ENCODE results near the gene MBD6. TPM values are rescaled to one million over a fixed set of nuclear protein-coding genes. Genes with fewer than 3 reads are reported as not detected.

The MBD6 gene
- polyA plus RNA-seq, 3 donors, result 2.4 to 47.7 (median 2.6) TPM

DNA sequence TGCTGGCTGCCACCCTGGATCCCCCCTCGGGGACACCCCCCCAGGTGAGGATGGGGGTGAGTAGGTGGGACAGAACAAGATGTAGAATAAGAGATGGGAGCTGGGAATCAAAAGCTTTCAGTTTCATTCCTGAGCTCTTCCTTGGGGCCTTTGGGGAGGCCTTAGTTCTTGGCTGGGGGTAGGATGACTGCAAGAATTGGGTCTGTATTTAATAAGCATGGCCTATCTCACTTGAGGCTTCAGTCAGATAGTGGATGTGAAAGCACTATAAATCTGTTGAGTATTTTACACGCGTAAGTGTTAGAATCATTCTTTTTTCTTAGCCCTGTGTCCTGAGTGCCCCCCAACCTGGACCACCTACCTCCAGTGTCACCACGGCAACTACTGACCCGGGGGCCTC lies 4.6 kb downstream of the MBD6 start:
- Mint-ChIP-seq H3K9me3 (peaks cover 0 to 2% (median 0%) of the 10 kb centered on the region in 7 donors), H3K4me3 (no peak overlapping the region), H3K36me3 (peaks cover 62 to 82% of the 10 kb centered on the region in 2 donors), H3K4me1 (peaks cover 18% of the 10 kb centered on the region), H3K27me3 (ENCODE audit: low read depth in 3 of 3) (no peaks in the 10 kb centered on the region), H3K27ac (peak overlapping the region in 6 of 7 donors; percentile 20 to 71 (median 56))
- Histone ChIP-seq H3K9me3 (replicated peaks in 1 of 2; ENCODE audit: control insufficient read depth in 1 of 2, insufficient read depth in 1 of 2, low read length in 2 of 2) (no peaks in the 10 kb centered on the region), H3K4me3 (replicated peaks in 1 of 3; ENCODE audit: low read depth in 2 of 3, low read length in 3 of 3) (no peak overlapping the region), H4K20me1 (ENCODE audit: insufficient read depth, low read length) (peaks cover 81% of the 10 kb centered on the region), H3K9ac (ENCODE audit: insufficient read depth, low read length, poor library complexity, severe bottlenecking) (peak overlapping the region; percentile 21), H3K4me2 (replicated peaks; ENCODE audit: extremely low read depth, low read length, poor library complexity, severe bottlenecking) (no peak overlapping the region), H2AFZ (ENCODE audit: insufficient read depth, low read depth, low read length, poor library complexity, severe bottlenecking) (no peak overlapping the region), H3K79me2 (ENCODE audit: insufficient read depth, low read length) (peaks cover 46% of the 10 kb centered on the region), H3K4me1 (ENCODE audit: control insufficient read depth in 1 of 2, insufficient read depth in 2 of 2, low read length in 2 of 2) (peaks cover 18 to 26% of the 10 kb centered on the region in 2 donors), H3K27me3 (ENCODE audit: control insufficient read depth in 2 of 2, insufficient read depth in 2 of 2, low read length in 2 of 2) (no peaks in the 10 kb centered on the region), H3K27ac (ENCODE audit: low read depth in 1 of 2, low read length in 2 of 2) (peak overlapping the region in 1 of 2 donors; percentile 56), H3K36me3 (replicated peaks in 1 of 2; ENCODE audit: control insufficient read depth in 1 of 2, insufficient read depth in 2 of 2, low read length in 2 of 2) (peaks cover 79% of the 10 kb centered on the region in 2 donors)
- DNase-seq, result no peak
- TF ChIP-seq, protein P1, sequence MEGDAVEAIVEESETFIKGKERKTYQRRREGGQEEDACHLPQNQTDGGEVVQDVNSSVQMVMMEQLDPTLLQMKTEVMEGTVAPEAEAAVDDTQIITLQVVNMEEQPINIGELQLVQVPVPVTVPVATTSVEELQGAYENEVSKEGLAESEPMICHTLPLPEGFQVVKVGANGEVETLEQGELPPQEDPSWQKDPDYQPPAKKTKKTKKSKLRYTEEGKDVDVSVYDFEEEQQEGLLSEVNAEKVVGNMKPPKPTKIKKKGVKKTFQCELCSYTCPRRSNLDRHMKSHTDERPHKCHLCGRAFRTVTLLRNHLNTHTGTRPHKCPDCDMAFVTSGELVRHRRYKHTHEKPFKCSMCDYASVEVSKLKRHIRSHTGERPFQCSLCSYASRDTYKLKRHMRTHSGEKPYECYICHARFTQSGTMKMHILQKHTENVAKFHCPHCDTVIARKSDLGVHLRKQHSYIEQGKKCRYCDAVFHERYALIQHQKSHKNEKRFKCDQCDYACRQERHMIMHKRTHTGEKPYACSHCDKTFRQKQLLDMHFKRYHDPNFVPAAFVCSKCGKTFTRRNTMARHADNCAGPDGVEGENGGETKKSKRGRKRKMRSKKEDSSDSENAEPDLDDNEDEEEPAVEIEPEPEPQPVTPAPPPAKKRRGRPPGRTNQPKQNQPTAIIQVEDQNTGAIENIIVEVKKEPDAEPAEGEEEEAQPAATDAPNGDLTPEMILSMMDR (IDR thresholded peaks at IDR 0.05), result no peak
- intact Hi-C loops (cut with micrococcal nuclease), result no loop called here
- WGBS (ENCODE audit: insufficient coverage), result no CpG with 5 or more reads among the region's 5 CpGs

DNA sequence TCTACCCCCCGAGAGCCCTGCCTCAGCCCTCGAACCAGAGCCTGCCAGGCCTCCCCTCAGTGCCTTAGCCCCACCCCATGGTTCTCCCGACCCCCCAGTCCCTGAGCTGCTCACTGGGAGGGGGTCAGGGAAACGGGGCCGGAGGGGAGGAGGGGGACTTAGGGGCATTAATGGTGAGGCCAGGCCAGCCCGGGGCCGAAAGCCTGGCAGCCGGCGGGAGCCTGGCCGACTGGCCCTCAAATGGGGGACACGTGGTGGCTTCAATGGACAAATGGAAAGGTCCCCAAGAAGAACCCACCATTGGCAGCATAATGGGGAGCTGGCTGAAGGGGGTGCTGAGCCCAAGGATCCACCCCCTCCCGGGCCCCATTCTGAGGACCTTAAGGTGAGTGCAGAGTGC lies 5.6 kb downstream of the MBD6 start:
- Mint-ChIP-seq H3K4me3 (no peak overlapping the region), H3K27ac (peak overlapping the region in 2 of 7 donors; percentile 19 to 65), H3K27me3 (ENCODE audit: low read depth in 3 of 3) (no peaks in the 10 kb centered on the region), H3K9me3 (peaks cover 0 to 2% (median 0%) of the 10 kb centered on the region in 7 donors), H3K36me3 (peaks cover 72 to 92% of the 10 kb centered on the region in 2 donors), H3K4me1 (peaks cover 18% of the 10 kb centered on the region)
- intact Hi-C loops (cut with micrococcal nuclease), result no loop called here
- Histone ChIP-seq H2AFZ (ENCODE audit: insufficient read depth, low read depth, low read length, poor library complexity, severe bottlenecking) (no peak overlapping the region), H3K36me3 (replicated peaks in 1 of 2; ENCODE audit: control insufficient read depth in 1 of 2, insufficient read depth in 2 of 2, low read length in 2 of 2) (peaks cover 88 to 89% of the 10 kb centered on the region in 2 donors), H3K27ac (ENCODE audit: low read depth in 1 of 2, low read length in 2 of 2) (peak overlapping the region in 1 of 2 donors; percentile 56), H3K9me3 (replicated peaks in 1 of 2; ENCODE audit: control insufficient read depth in 1 of 2, insufficient read depth in 1 of 2, low read length in 2 of 2) (no peaks in the 10 kb centered on the region), H3K4me1 (ENCODE audit: control insufficient read depth in 1 of 2, insufficient read depth in 2 of 2, low read length in 2 of 2) (peaks cover 16 to 23% of the 10 kb centered on the region in 2 donors), H3K79me2 (ENCODE audit: insufficient read depth, low read length) (peaks cover 44% of the 10 kb centered on the region), H3K27me3 (ENCODE audit: control insufficient read depth in 2 of 2, insufficient read depth in 2 of 2, low read length in 2 of 2) (no peaks in the 10 kb centered on the region), H3K9ac (ENCODE audit: insufficient read depth, low read length, poor library complexity, severe bottlenecking) (no peak overlapping the region), H3K4me2 (replicated peaks; ENCODE audit: extremely low read depth, low read length, poor library complexity, severe bottlenecking) (no peak overlapping the region), H4K20me1 (ENCODE audit: insufficient read depth, low read length) (peaks cover 84% of the 10 kb centered on the region), H3K4me3 (replicated peaks in 1 of 3; ENCODE audit: low read depth in 2 of 3, low read length in 3 of 3) (no peak overlapping the region)
- 95% methylated on average over 7 of the region's 12 CpGs for WGBS (ENCODE audit: insufficient coverage)
- no peak for DNase-seq
- TF ChIP-seq, protein P1 (IDR thresholded peaks at IDR 0.05), result no peak

All from CD14-positive monocyte (primary cell).